CD4-positive, alpha-beta T cell treated with Interleukin-15 for 4 hours (primary cell): ENCODE measurements around the gene PARVG.

Experiments
- DNase-seq: peaks from one replicate; pipeline ENCODE4 v3.0.0-alpha.2; 2020; ENCODE audit warnings: low spot score

The PARVG gene

GRCh38 chr22:44155115-44155514 is 25.6 kb upstream of the PARVG start:
- DNase-seq = no peak

- no peak for DNase-seq
Measured at GRCh38 chr22:44157916-44158618, 22.7 kb upstream of the PARVG start.

- DNase-seq = no peak
Measured at GRCh38 chr22:44158816-44159215, 21.9 kb upstream of the PARVG start.

- no peak for DNase-seq
Measured at GRCh38 chr22:44159221-44159620, 21.5 kb upstream of the PARVG start.

- no peak for DNase-seq
Measured at GRCh38 chr22:44159811-44160210, 20.9 kb upstream of the PARVG start.

GRCh38 chr22:44160421-44160820 is 20.3 kb upstream of the PARVG start:
- DNase-seq = no peak

- no peak for DNase-seq
Measured at GRCh38 chr22:44161673-44162072, 19.1 kb upstream of the PARVG start.

- no peak for DNase-seq
Measured at GRCh38 chr22:44162960-44163359, 17.8 kb upstream of the PARVG start.

- no peak for DNase-seq
Measured at GRCh38 chr22:44163536-44163935, 17.2 kb upstream of the PARVG start.

- no peak for DNase-seq
Measured at GRCh38 chr22:44164031-44164430, 16.7 kb upstream of the PARVG start.

GRCh38 chr22:44165286-44165874 is 15.3 kb upstream of the PARVG start:
- DNase-seq = no peak

GRCh38 chr22:44166498-44167276 is 14.0 kb upstream of the PARVG start:
- DNase-seq = no peak

GRCh38 chr22:44167501-44167900 is 13.2 kb upstream of the PARVG start:
- no peak for DNase-seq

- no peak for DNase-seq
Measured at GRCh38 chr22:44168206-44168605, 12.5 kb upstream of the PARVG start.

- no peak for DNase-seq
Measured at GRCh38 chr22:44170470-44170869, 10.3 kb upstream of the PARVG start.

GRCh38 chr22:44171561-44171960 is 9.2 kb upstream of the PARVG start:
- DNase-seq = no peak

- peak; percentile 6 for DNase-seq
Measured at GRCh38 chr22:44172370-44173108, 8.2 kb upstream of the PARVG start.

- DNase-seq = no peak
Measured at GRCh38 chr22:44173154-44173553, 7.6 kb upstream of the PARVG start.

- DNase-seq = no peak
Measured at GRCh38 chr22:44175676-44176075, 5.0 kb upstream of the PARVG start.

- DNase-seq = no peak
Measured at GRCh38 chr22:44179196-44179988, 1.3 kb upstream of the PARVG start.

GRCh38 chr22:44179989-44180705 is 578 bp upstream of the PARVG start:
- DNase-seq = peak; percentile 10
